Measurements from ENCODE around the gene SLC7A14. TPM values are rescaled to one million over a fixed set of nuclear protein-coding genes. Genes with fewer than 3 reads are reported as not detected.

The SLC7A14 gene
- total and polyA plus RNA-seq, 8 donors, result 0.27 to 0.82 (median 0.44) TPM; not detected in 2

DNA sequence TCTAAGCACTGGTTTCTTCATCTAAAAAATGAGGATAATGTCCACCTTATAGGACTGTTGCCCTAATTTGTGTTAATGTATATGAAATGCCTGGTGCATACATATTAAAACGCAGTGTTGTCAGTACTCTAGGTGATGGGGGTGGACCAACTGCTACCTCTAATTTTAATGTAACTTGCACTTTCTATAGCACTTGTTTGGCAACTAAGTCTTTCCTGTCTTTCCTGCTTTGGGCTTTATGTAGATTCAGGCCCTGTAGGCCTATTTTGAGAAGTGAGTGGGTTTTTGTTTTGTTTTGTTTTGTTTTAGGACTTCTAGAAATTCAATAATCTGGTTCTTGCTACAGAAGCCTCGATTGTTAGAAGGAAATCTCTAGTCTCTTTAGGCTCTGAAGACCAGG, 21.2 kb downstream of the SLC7A14 start:
- H3K4me1 ChIP-seq, result no peaks in the 10 kb centered on the region
- DNase-seq, result no peak
- no peak overlapping the region for H3K4me3 ChIP-seq
- no peaks in the 10 kb centered on the region for H3K9me3 ChIP-seq
- ATAC-seq, result no peak
- H3K27ac ChIP-seq, result no peak overlapping the region
- no peaks in the 10 kb centered on the region for H3K36me3 ChIP-seq
- TF ChIP-seq, protein P1, sequence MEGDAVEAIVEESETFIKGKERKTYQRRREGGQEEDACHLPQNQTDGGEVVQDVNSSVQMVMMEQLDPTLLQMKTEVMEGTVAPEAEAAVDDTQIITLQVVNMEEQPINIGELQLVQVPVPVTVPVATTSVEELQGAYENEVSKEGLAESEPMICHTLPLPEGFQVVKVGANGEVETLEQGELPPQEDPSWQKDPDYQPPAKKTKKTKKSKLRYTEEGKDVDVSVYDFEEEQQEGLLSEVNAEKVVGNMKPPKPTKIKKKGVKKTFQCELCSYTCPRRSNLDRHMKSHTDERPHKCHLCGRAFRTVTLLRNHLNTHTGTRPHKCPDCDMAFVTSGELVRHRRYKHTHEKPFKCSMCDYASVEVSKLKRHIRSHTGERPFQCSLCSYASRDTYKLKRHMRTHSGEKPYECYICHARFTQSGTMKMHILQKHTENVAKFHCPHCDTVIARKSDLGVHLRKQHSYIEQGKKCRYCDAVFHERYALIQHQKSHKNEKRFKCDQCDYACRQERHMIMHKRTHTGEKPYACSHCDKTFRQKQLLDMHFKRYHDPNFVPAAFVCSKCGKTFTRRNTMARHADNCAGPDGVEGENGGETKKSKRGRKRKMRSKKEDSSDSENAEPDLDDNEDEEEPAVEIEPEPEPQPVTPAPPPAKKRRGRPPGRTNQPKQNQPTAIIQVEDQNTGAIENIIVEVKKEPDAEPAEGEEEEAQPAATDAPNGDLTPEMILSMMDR (IDR thresholded peaks at IDR 0.05), result no peak
- H3K27me3 ChIP-seq, result no peaks in the 10 kb centered on the region
- intact Hi-C loops (cut with DNase I), result no loop called here

DNA sequence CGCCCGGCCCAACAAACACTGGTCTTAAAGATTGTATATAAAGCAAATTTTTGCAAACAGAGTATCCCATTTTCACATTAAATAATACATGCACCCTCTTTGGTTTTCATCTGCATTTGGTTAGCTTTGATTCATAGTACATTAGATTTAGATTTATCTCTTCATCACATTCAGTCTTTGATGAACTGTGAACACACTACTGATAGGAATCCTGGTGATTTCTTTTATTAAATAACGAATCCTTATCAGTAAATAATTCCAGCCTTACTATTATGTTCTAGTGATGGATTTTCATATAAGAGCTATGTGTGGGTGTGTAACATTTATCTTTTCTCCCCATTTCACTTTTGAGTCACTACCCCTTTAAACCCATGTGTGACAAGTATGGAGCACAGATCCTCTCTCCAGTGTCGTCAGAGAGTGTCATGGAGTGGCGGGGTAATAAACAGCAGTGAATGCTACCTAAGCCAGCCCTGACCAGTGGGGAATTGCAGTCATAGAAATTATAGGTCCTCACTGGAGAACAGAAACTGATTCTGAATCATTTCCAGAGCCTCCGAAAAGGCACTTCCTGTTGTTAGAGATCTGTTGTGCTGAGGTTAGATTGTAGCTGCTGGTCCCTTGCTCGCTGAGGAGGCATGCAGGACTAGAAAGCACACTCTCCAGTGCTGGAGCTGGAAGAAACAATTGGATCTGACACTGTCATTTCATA, 22.0 kb downstream of the SLC7A14 start:
- H3K9me3 ChIP-seq, result no peaks in the 10 kb centered on the region
- H3K36me3 ChIP-seq, result no peaks in the 10 kb centered on the region
- ATAC-seq (no peak), DNase-seq (peak in 1 of 4 donors; percentile 7)
- no peaks in the 10 kb centered on the region for H3K4me1 ChIP-seq
- H3K27ac ChIP-seq, result no peak overlapping the region
- TF ChIP-seq, protein P1 (IDR thresholded peaks at IDR 0.05), result no peak
- no peaks in the 10 kb centered on the region for H3K27me3 ChIP-seq
- intact Hi-C loops (cut with DNase I), result no loop called here
- no peak overlapping the region for H3K4me3 ChIP-seq

DNA sequence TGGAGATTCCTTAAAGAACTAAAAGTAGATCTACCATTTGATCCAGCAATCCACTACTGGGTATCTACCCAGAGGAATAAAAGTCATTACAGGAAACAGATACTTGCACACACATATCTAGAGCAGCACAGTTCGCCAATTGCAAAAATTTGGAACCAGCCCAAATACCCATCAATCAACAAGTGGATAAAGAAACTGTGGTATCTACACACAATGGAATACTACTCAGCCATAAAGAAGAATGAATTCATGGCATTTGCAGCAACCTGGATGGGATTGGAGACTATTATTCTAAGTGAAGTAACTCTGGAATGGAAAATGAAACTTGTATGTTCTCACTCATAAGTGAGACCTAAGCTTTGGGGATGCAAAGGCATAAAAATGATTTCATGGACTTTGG, 23.8 kb downstream of the SLC7A14 start:
- Histone ChIP-seq H3K4me3 (no peak overlapping the region), H3K9me3 (no peaks in the 10 kb centered on the region), H3K36me3 (no peaks in the 10 kb centered on the region), H3K4me1 (no peaks in the 10 kb centered on the region), H3K27me3 (no peaks in the 10 kb centered on the region), H3K27ac (no peak overlapping the region)
- no peak for ATAC-seq
- intact Hi-C loops (cut with DNase I), result no loop called here
- TF ChIP-seq, protein P1 (IDR thresholded peaks at IDR 0.05), result no peak
- no peak for DNase-seq

DNA sequence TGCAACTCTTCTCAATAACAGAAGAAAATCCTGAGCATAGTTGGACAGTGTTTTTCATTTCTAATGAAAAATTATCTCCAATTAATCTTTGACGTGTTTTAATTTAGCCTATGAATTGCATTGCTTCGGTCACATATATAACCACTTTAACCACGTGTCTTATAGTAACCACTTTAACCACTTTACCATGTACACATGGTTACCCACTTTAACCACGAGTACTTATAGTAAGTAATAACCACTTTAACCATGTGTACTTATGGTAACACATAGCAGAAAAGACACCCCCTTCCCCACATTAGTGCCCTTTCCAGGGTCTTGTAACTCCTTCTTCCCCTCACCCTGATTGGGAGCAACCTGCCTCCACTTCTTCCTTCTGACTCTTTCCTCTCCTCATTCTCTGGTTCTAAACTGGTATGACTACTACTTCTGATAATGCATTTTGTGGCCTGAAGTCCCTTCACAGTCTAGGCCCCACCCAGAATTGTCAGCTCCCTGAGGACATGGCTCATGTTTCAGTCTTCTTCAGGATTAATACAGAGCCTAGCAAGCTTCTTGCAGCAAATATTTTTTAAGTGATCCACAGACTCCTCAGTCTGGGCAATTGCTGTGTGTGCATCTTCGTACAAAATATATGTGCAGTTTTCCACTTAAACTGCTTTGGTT, 25.0 kb downstream of the SLC7A14 start:
- ATAC-seq (no peak), DNase-seq (no peak)
- Histone ChIP-seq H3K36me3 (no peaks in the 10 kb centered on the region), H3K9me3 (no peaks in the 10 kb centered on the region), H3K27me3 (no peaks in the 10 kb centered on the region), H3K27ac (no peak overlapping the region), H3K4me1 (no peaks in the 10 kb centered on the region), H3K4me3 (no peak overlapping the region)
- intact Hi-C loops (cut with DNase I), result no loop called here
- TF ChIP-seq, protein P1 (IDR thresholded peaks at IDR 0.05), result no peak

DNA sequence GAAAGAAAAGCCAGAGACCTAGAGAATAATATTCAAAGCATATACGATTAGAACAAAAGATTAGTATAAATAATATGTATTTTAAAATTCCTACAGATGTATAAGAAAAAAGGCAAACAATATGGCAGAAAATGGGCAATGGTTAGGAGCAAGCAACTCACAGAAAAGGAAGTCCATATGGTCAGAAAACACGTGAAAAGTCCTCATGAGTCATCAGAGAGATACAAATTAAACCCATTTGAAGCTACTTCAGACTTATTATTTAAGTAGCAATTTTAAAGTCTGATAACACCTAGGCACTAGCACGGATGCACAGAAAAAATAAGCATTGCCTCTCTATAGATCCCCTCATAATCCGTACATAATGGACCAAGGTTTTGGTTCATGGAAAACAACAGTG, 25.6 kb downstream of the SLC7A14 start:
- Histone ChIP-seq H3K27ac (no peak overlapping the region), H3K27me3 (no peaks in the 10 kb centered on the region), H3K4me3 (no peak overlapping the region), H3K9me3 (no peaks in the 10 kb centered on the region), H3K36me3 (no peaks in the 10 kb centered on the region), H3K4me1 (no peaks in the 10 kb centered on the region)
- ATAC-seq (no peak), DNase-seq (no peak)
- intact Hi-C loops (cut with DNase I), result no loop called here
- TF ChIP-seq, protein P1 (IDR thresholded peaks at IDR 0.05), result no peak

Measured in left lung (tissue), 10 donors.